ENCODE data around the gene BMP10. TPM values are rescaled to one million over a fixed set of nuclear protein-coding genes. Genes with fewer than 3 reads are reported as not detected.

The BMP10 gene
- total and polyA plus RNA-seq, 2 of the 8 experiments (the other 6 are each of a cell fraction or from before 2014, with no cell fraction given): not detected

DNA sequence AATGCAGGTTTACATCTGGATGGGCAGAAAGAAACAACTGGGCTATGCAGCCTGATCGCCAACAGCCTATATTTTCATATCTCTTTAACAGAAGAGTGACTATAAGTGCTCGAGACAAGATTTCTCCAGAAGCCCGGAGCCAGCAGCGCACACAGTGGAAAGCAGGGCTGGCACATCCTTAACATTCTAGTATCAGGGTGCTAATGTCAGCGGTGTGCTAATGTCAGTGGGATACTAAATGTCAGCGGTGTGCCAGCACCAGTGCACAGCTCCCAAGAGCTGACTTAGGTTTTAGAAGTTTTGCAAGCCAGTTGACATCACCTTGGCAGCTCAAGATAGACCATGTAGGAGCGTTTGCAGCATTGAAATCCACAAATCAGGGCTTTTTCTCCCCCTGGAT lies 8.3 kb downstream of the BMP10 start (continued):
- no peak for TF ChIP-seq CHD7 (IDR thresholded peaks at IDR 0.05; ENCODE audit: insufficient replicate concordance, low read length)
- TF ChIP-seq SAP30 (IDR thresholded peaks at IDR 0.05; ENCODE audit: insufficient read depth, insufficient replicate concordance, low read length): no peak
- TF ChIP-seq GTF2F1 (IDR thresholded peaks at IDR 0.05; ENCODE audit: borderline replicate concordance, low read depth, low read length): no peak
- TF ChIP-seq, protein P1, sequence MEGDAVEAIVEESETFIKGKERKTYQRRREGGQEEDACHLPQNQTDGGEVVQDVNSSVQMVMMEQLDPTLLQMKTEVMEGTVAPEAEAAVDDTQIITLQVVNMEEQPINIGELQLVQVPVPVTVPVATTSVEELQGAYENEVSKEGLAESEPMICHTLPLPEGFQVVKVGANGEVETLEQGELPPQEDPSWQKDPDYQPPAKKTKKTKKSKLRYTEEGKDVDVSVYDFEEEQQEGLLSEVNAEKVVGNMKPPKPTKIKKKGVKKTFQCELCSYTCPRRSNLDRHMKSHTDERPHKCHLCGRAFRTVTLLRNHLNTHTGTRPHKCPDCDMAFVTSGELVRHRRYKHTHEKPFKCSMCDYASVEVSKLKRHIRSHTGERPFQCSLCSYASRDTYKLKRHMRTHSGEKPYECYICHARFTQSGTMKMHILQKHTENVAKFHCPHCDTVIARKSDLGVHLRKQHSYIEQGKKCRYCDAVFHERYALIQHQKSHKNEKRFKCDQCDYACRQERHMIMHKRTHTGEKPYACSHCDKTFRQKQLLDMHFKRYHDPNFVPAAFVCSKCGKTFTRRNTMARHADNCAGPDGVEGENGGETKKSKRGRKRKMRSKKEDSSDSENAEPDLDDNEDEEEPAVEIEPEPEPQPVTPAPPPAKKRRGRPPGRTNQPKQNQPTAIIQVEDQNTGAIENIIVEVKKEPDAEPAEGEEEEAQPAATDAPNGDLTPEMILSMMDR (IDR thresholded peaks at IDR 0.05; ENCODE audit: control extremely low read depth in 1 of 3, insufficient read depth in 1 of 3, low read depth in 1 of 3, low read length in 3 of 3): no peak
- no peak for TF ChIP-seq BCL11A (IDR thresholded peaks at IDR 0.05; ENCODE audit: low read depth in 2 of 2, low read length in 2 of 2)
- TF ChIP-seq KDM4A (IDR thresholded peaks at IDR 0.05; ENCODE audit: low read depth, low read length, severe bottlenecking): no peak
- no peak for TF ChIP-seq BRCA1 (IDR thresholded peaks at IDR 0.05; ENCODE audit: low read depth, low read length)
